ENCODE data around the gene EEF1A2.

- TF ChIP-seq CTCF (IDR thresholded peaks at IDR 0.05) (no peak), POLR2A (IDR thresholded peaks at IDR 0.05) (no peak)
Observed at GRCh38 chr20:63455568-63455859, 43.4 kb downstream of the EEF1A2 start.
